Coronary artery (tissue), 2 donors: ENCODE measurements around the gene ZNF892.

Experiments used
- DNase-seq: peaks from one replicate; pipeline ENCODE4 v3.0.0-alpha.2; 2017; ENCODE audit warnings: low spot score
- H3K27ac ChIP-seq, 2 donors: fragments of 200-600 bp; sonication (generic); one replicate each; pipeline ENCODE4 v1.5.1; 2016 to 2019
- H3K4me3 ChIP-seq: fragments of 200-600 bp; sonication (generic); 2 replicates; pipeline ENCODE4 v1.5.1; 2016; ENCODE audit warnings: mild to moderate bottlenecking, moderate library complexity
- CTCF ChIP-seq: fragments of 200-600 bp; sonication (generic); IDR thresholded peaks from one replicate; pipeline ENCODE4 v1.5.1; 2019; ENCODE audit warnings: antibody characterized with exemption

The ZNF892 gene

DNA sequence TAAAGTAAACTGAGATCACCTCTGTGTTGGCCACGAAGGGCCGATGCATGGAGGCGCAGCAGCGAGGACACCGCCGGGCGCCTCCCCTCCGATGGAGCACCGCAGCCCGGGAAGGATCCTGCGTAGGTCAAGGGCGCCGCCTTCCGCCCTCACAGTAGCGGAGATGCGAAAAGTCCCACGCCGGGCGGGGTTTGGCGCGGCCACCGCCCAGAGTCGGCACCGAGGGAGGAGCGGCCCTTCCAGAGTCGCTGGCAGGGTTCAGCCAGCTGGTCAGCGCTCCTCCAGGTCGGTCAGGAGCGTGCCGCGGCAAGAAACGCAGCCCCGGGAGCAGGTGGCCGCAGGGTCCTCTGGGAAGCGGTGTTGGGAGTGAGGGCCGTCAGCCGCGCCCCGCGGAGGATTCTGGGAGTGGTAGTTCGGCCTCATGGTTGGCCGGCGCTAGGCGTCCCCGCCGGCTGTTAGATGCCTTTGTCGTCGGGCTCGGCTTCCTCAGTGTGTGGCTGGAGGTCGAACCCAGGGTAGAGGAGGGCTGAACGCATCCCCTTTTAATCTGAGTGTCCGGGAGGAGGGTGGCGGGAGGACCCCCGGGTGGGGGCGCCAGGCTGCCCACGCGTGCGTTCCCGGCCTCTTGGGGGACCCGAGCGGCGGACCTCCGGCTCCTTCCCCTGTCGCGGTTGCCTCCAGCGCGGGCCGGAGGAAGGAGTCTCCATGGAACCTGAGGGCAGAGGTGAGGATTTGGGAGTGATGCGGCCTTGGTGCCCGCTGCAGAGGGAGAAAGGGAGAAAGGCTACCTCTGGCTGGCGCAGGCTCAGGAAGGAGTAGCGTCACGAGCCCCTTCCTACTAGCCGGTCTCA lies at the start of gene ZNF892:
TSS of gene ZNF892 (plus strand) at position 411 of the 851 bp plus-strand sequence. CDS start at position 706, 295 bp downstream.
- H3K27ac ChIP-seq, result peak within 1 kb of the TSS; percentile 89 to 91
- DNase-seq, result peak; percentile 92
- TF ChIP-seq CTCF, result no peak
- peak within 1 kb of the TSS; percentile 93 for H3K4me3 ChIP-seq

GRCh38 chr2:95158441-95158840 lies 48.9 kb upstream of the ZNF892 start:
- peak overlapping the region; percentile 64 to 91 for H3K27ac ChIP-seq
- peak overlapping the region; percentile 96 for H3K4me3 ChIP-seq
- TF ChIP-seq CTCF, result no peak
- no peak for DNase-seq

DNA sequence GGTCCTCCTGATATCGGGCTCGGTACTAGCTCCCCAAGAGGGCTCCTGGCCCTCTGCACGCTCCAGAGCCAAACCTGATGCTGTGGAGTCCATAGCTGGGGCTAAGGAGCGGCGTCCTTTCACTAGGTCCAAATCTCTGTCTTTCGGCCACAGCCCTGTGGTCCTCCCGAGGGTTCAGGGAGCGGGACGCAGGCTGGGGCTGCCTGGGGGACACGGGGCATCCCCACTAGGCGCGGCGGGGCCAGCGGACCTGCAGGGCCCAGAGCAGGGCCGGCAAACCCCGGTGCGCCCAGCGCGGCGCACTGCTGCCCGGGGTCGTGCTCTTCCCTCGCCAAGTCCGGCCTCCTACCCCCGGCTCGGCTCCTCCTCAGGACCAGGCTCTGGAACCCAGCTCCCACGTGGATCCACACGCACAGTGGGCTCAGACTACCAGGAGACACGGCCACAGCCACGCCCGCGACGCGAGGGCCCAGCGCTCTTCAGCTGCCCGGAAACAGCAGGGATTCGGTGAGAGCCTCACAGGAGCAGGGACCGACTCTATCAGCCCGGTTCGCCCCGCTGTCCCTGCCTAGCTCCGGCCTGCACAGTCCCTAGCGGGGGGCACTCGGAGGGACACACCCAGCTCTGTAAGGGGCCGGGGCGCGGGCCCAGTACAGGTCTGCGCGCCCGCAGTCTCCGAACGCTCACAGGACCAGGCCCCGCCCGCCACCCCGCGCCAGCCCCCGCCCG lies 48.3 kb upstream of the ZNF892 start:
- no peak for TF ChIP-seq CTCF
- DNase-seq, result peak; percentile 79
- peak overlapping the region; percentile 96 for H3K4me3 ChIP-seq
- H3K27ac ChIP-seq, result peak overlapping the region; percentile 64 to 91

DNA sequence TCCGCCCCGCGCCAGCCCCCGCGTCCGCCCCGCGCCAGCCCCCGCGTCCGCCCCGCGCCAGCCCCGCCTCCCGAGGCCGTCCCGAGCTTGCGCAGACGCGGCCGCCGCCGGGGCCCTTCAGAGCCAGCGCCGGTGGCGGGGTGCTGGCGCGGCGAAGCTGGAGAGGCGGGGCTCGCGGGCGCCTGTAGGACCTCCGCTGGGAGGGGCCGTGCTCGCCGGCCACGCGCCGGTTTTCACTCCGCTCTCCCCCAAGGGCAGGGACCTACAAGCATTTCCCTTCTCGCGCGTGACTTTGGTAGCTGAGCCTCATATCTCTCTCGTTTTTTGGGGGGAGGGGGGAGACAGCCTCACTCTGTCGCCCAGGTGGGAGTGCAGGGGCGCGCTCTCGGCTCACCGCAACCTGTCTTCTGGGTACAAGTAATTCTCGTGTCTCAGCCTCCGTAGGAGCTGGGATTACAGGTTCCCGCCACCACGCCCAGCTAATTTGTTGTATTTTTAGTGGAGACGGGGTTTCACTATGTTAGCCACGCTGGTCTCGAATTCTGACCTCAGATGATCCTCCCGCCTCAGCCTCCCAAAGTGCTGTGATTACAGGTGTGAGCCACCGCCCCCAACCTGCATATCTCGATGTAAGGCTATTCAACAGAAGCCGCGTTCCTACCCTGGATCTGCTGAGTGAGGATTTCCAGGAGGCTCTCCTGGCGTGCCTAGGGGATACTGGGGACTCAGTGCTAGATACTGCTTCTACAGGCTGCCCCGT lies 47.5 kb upstream of the ZNF892 start, which contains the start of gene ZNF514:
TSS of gene ZNF514 (minus strand) at position 159 of the 760 bp plus-strand sequence. CDS start 6,595 bp downstream, outside the sequence.
- peak within 1 kb of the TSS; percentile 71 to 91 for H3K27ac ChIP-seq
- peak within 1 kb of the TSS; percentile 96 for H3K4me3 ChIP-seq
- TF ChIP-seq CTCF, result no peak
- peak; percentile 83 for DNase-seq

DNA sequence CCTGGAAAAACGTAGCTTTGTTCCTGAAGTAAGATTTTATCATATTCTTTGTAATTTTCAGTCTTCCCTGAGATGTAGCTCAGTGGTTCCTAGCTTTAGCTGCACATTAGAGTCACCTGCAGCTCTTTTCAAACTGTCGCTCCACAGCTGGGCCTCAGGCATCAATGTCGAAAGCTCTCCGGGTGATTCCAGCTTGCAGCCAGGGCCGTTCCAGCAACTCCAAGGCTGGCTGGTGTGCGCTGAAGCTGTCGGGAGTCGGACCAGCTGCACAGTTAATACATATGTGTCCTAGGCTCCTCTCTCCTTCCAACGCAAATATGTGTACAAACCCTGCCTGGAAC lies 42.3 kb upstream of the ZNF892 start:
- H3K27ac ChIP-seq, result peak overlapping the region; percentile 73 to 92
- peak overlapping the region; percentile 75 for H3K4me3 ChIP-seq
- TF ChIP-seq CTCF, result no peak
- DNase-seq, result no peak

- no peak for TF ChIP-seq CTCF
- DNase-seq, result peak; percentile 98
- Histone ChIP-seq H3K4me3 (peak within 1 kb of the TSS; percentile 75), H3K27ac (peak within 1 kb of the TSS; percentile 73 to 92)
Measured at GRCh38 chr2:95165371-95166064, 41.8 kb upstream of the ZNF892 start, which contains the start of gene ZNF2. Gene ZNF2, plus strand, starts transcription at chr2:95165809. Its CDS starts 10,418 bp downstream, at chr2:95176227.
